Epithelial cell of esophagus (primary cell): Measurements from ENCODE around the gene RAB40C.

ENCODE experiments used
- DNase-seq: peaks from one replicate; pipeline ENCODE4 v3.0.0; 2010; ENCODE audit warnings: low read depth
- H3K4me3 ChIP-seq: 2 replicates; pipeline ENCODE4 v1.5.1; 2011; ENCODE audit warnings: mild to moderate bottlenecking, low read length, control low read depth
- TF ChIP-seq, protein P1 (sequence below): IDR thresholded peaks from 2 replicates; pipeline ENCODE4 v1.5.1; 2011; ENCODE audit warnings: low read depth, mild to moderate bottlenecking, low read length, control low read depth, inconsistent platforms; ENCODE audit not compliant: insufficient read depth; ENCODE audit errors: missing control alignments

The RAB40C gene

DNA sequence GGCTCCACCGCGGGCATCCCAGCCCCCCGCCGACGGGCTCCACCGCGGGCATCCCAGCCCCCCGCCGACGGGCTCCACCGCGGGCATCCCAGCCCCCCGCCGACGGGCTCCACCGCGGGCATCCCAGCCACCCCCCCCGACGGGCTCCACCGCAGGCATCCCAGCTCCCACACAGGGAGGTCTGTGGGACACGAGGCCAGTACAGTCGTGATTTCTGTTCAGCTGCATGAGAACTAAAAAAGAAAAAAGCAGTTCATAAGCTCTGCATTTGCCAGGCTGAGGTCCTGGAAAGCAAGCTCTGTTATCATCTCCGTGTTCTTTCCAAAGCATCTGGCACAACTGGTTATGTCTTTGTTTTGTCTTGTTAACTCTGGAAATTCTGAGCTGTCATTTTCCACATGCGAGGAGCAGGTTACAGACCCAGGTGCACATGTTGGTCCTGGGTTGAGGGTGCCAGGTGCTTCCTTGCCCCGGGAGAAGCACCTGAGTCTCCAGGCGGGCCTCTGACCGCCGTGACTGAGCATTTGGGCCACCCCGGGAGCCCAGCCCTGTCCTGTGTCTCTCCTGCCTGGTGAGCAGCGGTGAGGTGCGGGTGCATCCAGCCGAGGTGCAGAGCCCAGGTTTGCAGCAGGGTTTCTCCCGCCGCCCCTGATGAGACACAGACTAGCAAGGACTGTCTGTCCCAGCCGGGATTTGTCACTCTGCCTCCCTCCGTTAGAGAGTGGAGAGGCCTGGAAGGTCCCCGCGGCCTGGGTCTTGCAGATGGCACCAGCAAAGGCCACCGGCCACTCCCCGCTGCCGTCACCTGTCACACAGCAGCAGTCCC lies 31.0 kb downstream of the RAB40C start:
- no peak overlapping the region for H3K4me3 ChIP-seq
- TF ChIP-seq, protein P1, sequence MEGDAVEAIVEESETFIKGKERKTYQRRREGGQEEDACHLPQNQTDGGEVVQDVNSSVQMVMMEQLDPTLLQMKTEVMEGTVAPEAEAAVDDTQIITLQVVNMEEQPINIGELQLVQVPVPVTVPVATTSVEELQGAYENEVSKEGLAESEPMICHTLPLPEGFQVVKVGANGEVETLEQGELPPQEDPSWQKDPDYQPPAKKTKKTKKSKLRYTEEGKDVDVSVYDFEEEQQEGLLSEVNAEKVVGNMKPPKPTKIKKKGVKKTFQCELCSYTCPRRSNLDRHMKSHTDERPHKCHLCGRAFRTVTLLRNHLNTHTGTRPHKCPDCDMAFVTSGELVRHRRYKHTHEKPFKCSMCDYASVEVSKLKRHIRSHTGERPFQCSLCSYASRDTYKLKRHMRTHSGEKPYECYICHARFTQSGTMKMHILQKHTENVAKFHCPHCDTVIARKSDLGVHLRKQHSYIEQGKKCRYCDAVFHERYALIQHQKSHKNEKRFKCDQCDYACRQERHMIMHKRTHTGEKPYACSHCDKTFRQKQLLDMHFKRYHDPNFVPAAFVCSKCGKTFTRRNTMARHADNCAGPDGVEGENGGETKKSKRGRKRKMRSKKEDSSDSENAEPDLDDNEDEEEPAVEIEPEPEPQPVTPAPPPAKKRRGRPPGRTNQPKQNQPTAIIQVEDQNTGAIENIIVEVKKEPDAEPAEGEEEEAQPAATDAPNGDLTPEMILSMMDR = no peak
- peak; percentile 55 for DNase-seq

DNA sequence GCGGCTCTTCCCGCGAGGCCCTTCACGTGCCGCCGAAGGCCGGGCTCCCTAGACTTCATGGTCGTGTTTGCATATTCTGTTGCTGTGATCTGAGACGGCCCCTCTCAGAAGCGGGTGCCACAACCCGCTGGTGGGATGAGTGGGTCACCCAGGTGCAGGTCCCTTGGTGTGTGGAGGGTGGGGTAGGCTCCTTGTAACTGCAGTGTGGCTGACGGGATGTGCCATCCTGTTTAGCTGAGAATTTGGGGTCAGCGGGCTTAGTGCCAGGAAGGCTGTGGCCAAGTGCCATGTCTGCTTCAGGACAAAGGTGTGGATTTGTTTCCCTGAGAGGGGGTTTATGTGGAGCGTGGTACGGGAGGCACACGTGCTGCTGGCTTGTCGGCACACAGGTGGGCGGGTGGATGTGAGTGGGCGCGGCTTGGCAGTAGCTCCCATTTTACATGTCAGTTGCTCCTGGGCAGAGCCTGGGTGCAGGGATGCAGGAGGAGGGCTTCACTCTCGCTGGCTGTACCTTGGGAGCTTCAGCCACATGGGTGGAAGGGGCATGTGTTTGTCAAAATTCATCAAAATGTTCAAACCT lies 31.8 kb downstream of the RAB40C start:
- H3K4me3 ChIP-seq = no peak overlapping the region
- TF ChIP-seq, protein P1 = no peak
- peak; percentile 36 for DNase-seq

DNA sequence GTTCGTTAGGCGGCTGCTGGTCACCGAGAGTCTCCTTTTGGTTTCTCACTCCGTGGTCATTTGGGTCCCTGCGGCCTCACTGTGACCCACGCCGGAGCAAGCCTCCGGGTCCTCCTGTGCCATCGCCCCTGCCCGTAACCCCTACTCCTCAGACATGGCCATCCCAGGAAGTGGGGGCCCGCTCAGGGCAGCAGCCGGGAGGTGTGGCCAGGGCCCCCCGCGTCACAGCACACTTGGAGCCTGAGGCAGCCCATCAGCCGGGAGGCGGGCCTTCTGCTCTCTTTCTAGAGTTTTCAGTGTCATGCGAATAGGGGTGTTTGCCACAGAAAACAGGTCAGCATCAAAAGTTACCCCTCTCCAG lies 33.0 kb downstream of the RAB40C start:
- TF ChIP-seq, protein P1 = no peak
- no peak overlapping the region for H3K4me3 ChIP-seq
- DNase-seq = no peak

DNA sequence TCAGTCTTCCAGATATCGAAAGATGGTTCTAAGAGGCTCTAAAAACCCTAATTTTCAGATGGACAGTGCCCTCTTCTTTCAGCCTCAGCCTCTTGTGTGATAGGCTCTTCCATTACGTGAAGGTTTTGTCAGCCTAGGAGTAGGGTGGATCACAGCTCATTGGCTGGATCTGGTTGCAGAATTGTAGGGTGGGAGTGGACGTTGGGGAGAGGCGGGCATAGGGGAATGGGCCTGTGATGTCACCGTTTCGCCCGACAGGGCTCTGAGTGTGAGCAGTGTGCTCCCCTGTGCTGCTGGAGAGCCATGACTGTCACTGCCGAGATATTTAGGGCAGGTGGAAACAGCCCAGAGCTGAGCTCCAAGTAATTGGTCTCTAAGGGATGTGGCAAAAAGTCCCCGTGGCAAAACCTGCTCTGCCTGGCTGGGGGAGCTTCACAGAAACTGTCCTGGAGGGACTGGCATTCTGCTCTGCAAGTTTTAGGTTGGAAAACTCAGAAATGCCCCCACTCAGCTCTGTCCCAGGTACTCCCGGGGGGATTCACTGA lies 34.7 kb downstream of the RAB40C start:
- no peak overlapping the region for H3K4me3 ChIP-seq
- DNase-seq = no peak
- TF ChIP-seq, protein P1 = no peak

DNA sequence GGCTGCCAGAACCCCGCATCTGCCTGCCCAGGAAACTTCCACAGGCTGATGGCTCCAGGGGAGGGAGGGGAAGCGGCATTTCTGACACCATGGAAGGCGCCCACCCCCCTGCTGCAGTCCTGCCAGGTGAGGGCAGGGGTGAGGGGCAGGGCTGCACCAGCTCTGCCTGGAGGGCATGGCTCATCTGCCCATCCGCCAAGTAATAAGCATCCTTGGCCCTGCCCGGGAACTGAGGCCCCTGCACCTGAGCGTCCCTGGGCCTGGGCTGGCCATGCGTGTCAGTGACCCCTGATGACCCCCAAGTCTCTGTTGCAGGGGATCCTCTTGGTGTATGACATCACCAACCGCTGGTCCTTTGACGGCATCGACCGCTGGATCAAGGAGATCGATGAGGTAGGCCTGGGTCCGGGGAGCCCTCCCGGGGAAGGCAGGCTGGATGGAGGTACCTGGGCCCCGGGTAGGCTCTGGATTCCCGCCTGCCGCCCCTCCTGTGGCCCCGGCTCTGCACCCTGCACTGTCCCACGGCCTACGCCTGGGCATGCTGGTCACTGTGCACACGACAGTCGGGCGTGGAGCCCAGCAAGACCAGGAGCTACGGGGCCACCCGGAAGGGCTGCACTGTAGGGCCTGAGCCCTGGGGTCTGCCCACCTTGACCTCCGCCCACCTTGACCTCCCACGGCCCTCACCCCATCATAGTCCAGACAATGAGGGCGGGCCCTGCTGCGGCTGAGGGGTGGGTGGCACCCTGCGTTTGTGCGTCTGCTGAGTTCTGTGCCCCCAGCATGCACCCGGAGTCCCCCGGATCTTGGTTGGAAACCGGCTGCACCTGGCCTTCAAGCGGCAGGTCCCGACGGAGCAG lies 35.5 kb downstream of the RAB40C start:
- TF ChIP-seq, protein P1 = no peak
- no peak overlapping the region for H3K4me3 ChIP-seq
- no peak for DNase-seq

GRCh38 chr16:625977-626765 lies 36.3 kb downstream of the RAB40C start:
- no peak overlapping the region for H3K4me3 ChIP-seq
- DNase-seq = no peak
- TF ChIP-seq, protein P1 = no peak
